ENCODE results near the gene ENPP3. TPM values are rescaled to one million over a fixed set of nuclear protein-coding genes. Genes with fewer than 3 reads are reported as not detected.

Gene ENPP3
- total RNA-seq, 1 experiment from 2014 or later, result 0.15 TPM

GRCh38 chr6:131779304-131779703, 142.2 kb downstream of the ENPP3 start:
- H2BK120ac ChIP-seq (ENCODE audit: low read depth, low read length, poor library complexity, severe bottlenecking), result no peak overlapping the region
- H3K27ac ChIP-seq (ENCODE audit: insufficient read length, low read depth, low read length), result no peak overlapping the region
- H3K4me1 ChIP-seq (ENCODE audit: insufficient read depth, low read length), result no peaks in the 10 kb centered on the region
- H2BK12ac ChIP-seq (ENCODE audit: insufficient read length, low read depth, low read length), result no peak overlapping the region
- H3K27me3 ChIP-seq (ENCODE audit: insufficient read depth, low read length), result 0 out of 2 replicates have a peak, but pooled peaks cover 2% of the 10 kb centered on the region
- H2AK5ac ChIP-seq (ENCODE audit: insufficient read length, low read length), result no peak overlapping the region
- H3K79me2 ChIP-seq (ENCODE audit: insufficient read depth, low read length), result no peaks in the 10 kb centered on the region
- no peak overlapping the region for H3K56ac ChIP-seq (ENCODE audit: insufficient read length, low read depth, low read length)
- H2BK15ac ChIP-seq (ENCODE audit: low read depth, low read length), result no peak overlapping the region
- no peak overlapping the region for H2BK20ac ChIP-seq (ENCODE audit: low read depth, low read length, poor library complexity, severe bottlenecking)
- H4K8ac ChIP-seq (replicated peaks; ENCODE audit: insufficient read length, low read depth, low read length), result no peak overlapping the region
- H3K18ac ChIP-seq (ENCODE audit: insufficient read length, low read depth, low read length), result no peak overlapping the region
- Mint-ChIP-seq H3K9me3 (no peaks in the 10 kb centered on the region), H3K27ac (no peak overlapping the region), H3K27me3 (ENCODE audit: low read depth) (peaks cover 15% of the 10 kb centered on the region), H3K4me1 (peaks cover 0 to 3% of the 10 kb centered on the region in 2 experiments; a peak in 1 of 4 replicates), H3K36me3 (ENCODE audit: insufficient read depth in 1 of 3, low read depth in 3 of 3) (no peaks in the 10 kb centered on the region), H3K4me3 (no peak overlapping the region)
- H4K91ac ChIP-seq (ENCODE audit: insufficient read length, low read depth, low read length), result no peak overlapping the region
- no peak overlapping the region for H3K14ac ChIP-seq (ENCODE audit: insufficient read depth, low read length)
- H4K20me1 ChIP-seq (ENCODE audit: control insufficient read depth, insufficient read depth, insufficient read length), result no peaks in the 10 kb centered on the region
- no peak for TF ChIP-seq CTCF (conservative IDR thresholded peaks at IDR 0.05)
- no peak overlapping the region for H4K5ac ChIP-seq (ENCODE audit: insufficient read length, low read depth, low read length)
- H3K9me3 ChIP-seq (ENCODE audit: control insufficient read depth, low read depth, low read length), result no peaks in the 10 kb centered on the region
- H2BK5ac ChIP-seq (ENCODE audit: insufficient read length, low read length), result no peak overlapping the region
- H3K23me2 ChIP-seq (ENCODE audit: insufficient read length, low read depth, low read length, poor library complexity, severe bottlenecking), result peaks cover 2% of the 10 kb centered on the region
- no CpG with 5 or more reads among the region's 2 CpGs for WGBS (ENCODE audit: extremely low coverage, insufficient read length, low lambda C conversion rate)
- H3T11ph ChIP-seq (ENCODE audit: low read length), result no peak overlapping the region
- H3K79me1 ChIP-seq (ENCODE audit: insufficient read depth, low read depth, low read length, poor library complexity, severe bottlenecking), result no peaks in the 10 kb centered on the region
- H2AFZ ChIP-seq (ENCODE audit: low read length), result no peak overlapping the region
- DNase-seq, result no peak
- no peak overlapping the region for H3K9ac ChIP-seq (ENCODE audit: extremely low read depth, insufficient read length, low read length)
- no peak overlapping the region for H3K4me2 ChIP-seq (ENCODE audit: insufficient read depth, insufficient read length, low read length)
- H3K4ac ChIP-seq (ENCODE audit: low read depth, low read length), result no peak overlapping the region
- no peak overlapping the region for H3K23ac ChIP-seq (ENCODE audit: insufficient read length, low read depth, low read length)

Measured in H9 (cell line).